HFF-Myc (cell line): Measurements from ENCODE around the gene RBM38.

Experiments used
- DNase-seq: peaks from one replicate; pipeline ENCODE4 v3.0.0-alpha.2; 2011; ENCODE audit warnings: low read depth; ENCODE audit errors: extremely low read depth
- H3K4me3 ChIP-seq: replicated peaks from 2 replicates; pipeline ENCODE4 v1.5.1; 2011; ENCODE audit warnings: low read depth, mild to moderate bottlenecking, control low read depth, low read length
- TF ChIP-seq, protein P1 (sequence below): IDR thresholded peaks from 2 replicates; pipeline ENCODE4 v1.5.1; 2012; ENCODE audit warnings: mild to moderate bottlenecking, low read depth, low read length, control low read depth; ENCODE audit errors: missing control alignments

The RBM38 gene

DNA sequence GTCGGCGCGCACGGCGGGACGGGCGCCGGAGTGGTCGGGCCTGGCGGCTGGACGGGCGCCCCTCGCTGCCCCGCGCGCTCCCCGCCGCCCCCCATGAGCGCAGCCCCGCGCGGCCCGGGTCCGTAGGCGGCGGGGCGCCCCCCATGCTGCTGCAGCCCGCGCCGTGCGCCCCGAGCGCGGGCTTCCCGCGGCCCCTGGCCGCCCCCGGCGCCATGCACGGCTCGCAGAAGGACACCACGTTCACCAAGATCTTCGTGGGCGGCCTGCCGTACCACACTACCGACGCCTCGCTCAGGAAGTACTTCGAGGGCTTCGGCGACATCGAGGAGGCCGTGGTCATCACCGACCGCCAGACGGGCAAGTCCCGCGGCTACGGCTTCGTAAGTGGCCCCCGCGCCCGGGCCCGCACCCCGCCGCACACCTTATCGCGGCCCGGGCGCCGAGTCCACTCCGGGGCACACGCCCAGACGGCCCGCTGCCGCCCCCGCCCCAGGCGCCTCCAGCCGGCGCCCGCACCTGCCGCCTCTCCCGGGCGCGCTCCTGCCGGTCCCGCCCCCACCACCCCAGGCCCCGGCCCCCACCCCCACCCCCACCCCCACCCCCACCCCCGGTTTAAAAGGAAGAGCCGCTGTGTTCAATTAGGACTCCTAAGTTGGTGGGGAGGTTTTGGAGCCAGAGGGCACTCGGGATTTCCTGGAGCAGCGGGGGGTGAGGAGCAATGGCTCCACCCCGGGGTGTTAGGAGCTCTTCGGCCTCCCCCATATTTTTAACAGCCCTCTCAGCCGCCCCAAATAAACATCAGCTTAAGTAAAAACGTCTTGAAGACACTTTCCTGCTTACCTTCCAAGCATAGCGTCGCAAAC, 474 bp downstream of the RBM38 start:
- no peak for DNase-seq

GRCh38 chr20:57392512-57393271, 1.5 kb downstream of the RBM38 start:
- TF ChIP-seq, protein P1, sequence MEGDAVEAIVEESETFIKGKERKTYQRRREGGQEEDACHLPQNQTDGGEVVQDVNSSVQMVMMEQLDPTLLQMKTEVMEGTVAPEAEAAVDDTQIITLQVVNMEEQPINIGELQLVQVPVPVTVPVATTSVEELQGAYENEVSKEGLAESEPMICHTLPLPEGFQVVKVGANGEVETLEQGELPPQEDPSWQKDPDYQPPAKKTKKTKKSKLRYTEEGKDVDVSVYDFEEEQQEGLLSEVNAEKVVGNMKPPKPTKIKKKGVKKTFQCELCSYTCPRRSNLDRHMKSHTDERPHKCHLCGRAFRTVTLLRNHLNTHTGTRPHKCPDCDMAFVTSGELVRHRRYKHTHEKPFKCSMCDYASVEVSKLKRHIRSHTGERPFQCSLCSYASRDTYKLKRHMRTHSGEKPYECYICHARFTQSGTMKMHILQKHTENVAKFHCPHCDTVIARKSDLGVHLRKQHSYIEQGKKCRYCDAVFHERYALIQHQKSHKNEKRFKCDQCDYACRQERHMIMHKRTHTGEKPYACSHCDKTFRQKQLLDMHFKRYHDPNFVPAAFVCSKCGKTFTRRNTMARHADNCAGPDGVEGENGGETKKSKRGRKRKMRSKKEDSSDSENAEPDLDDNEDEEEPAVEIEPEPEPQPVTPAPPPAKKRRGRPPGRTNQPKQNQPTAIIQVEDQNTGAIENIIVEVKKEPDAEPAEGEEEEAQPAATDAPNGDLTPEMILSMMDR = no peak
- DNase-seq = no peak
- H3K4me3 ChIP-seq = peak overlapping the region; percentile 71

More for the DNA sequence above, 474 bp downstream of the RBM38 start:
- H3K4me3 ChIP-seq = peak overlapping the region; percentile 71
- TF ChIP-seq, protein P1 = no peak

- no peak for DNase-seq
- H3K4me3 ChIP-seq = peak overlapping the region; percentile 71
- TF ChIP-seq, protein P1 = no peak
Observed at GRCh38 chr20:57393321-57394120, 2.3 kb downstream of the RBM38 start.

GRCh38 chr20:57394121-57395082, 3.2 kb downstream of the RBM38 start:
- TF ChIP-seq, protein P1 = no peak
- H3K4me3 ChIP-seq = no peak overlapping the region
- DNase-seq = no peak

DNA sequence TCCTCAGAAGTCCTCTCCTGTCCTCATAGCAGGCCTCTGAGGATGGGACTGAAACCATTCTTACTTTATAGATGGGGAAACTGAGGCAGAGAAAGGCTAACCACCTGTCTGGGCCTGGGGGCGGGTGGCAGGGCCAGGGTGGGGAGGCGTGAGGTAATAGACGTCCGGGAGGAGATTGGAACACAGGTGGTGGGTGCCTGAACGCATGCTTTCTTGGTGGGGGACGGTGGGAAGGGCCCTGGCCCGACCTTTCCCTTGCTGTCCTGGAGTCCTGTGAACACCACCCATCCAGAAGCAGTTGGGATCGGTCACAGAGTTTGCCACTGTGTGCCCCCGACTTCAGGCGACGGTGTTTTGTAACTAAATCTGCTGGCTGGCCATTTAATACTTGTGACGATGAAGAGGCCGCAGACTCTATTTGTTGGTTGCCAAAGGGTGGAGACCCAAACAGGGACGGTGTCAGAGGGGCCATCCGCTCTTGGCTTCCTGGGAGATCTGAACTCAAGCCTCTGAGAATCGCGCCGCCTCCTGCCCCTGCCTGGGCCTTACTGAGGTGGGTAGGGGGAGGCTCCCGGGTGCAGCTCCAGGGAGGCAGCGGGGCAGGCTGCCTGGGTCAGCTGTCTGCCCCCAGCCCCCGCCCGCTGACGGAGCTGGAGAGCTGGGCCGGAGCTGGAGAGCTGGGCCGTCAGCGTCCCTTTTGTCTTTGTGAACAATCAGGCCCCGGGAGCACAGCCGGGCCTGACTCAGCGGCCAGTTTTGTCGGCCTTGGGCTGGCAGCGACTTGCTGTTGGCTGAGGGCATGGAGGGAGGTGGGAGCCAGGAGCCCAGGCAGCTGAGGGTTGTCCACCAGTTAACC, 4.1 kb downstream of the RBM38 start:
- H3K4me3 ChIP-seq = no peak overlapping the region
- no peak for DNase-seq
- TF ChIP-seq, protein P1 = no peak
